OCI-LY7 (cell line): Measurements from ENCODE around the gene WDR19.

Source experiments
- EZH2phosphoT487 ChIP-seq: fragments of 200-600 bp; sonication (generic); IDR thresholded peaks from 2 replicates; pipeline ENCODE4 v1.6.1; 2018; ENCODE audit warnings: low read depth, borderline replicate concordance, mild to moderate bottlenecking, mixed run types, antibody characterized with exemption, low read length, moderate library complexity, mixed read lengths
- TF ChIP-seq, protein P1 (sequence below): fragments of 200-600 bp; sonication (generic); conservative IDR thresholded peaks from 2 replicates; pipeline ENCODE4 v1.5.1; 2014; ENCODE audit warnings: mild to moderate bottlenecking, antibody characterized with exemption, low read length, moderate library complexity, mixed read lengths

DNA sequence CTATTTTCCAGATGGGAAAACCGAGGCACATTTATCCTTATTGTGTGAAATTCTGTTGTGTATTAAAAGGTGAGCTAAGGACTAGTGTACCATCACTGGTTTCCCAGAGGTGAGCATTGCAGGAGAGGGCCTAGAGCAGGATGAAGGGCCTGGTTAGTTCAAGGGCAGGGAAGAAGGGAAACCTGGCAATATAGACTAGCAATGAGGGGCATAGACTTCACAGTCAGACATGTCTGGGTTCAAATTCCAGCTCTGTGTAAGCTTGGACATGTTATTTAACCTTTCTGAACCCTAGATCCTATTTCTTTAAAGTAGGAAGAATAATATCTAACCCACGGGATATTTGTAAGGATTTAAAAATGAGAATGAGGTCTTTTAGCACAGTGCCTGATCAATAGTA, 50.8 kb downstream of the WDR19 start:
- TF ChIP-seq, protein P1, sequence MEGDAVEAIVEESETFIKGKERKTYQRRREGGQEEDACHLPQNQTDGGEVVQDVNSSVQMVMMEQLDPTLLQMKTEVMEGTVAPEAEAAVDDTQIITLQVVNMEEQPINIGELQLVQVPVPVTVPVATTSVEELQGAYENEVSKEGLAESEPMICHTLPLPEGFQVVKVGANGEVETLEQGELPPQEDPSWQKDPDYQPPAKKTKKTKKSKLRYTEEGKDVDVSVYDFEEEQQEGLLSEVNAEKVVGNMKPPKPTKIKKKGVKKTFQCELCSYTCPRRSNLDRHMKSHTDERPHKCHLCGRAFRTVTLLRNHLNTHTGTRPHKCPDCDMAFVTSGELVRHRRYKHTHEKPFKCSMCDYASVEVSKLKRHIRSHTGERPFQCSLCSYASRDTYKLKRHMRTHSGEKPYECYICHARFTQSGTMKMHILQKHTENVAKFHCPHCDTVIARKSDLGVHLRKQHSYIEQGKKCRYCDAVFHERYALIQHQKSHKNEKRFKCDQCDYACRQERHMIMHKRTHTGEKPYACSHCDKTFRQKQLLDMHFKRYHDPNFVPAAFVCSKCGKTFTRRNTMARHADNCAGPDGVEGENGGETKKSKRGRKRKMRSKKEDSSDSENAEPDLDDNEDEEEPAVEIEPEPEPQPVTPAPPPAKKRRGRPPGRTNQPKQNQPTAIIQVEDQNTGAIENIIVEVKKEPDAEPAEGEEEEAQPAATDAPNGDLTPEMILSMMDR, result no peak
- TF ChIP-seq EZH2phosphoT487, result no peak
